NCI-H1930 (cell line): ENCODE data around the gene PAPPA.

ENCODE experiments used
- DNase-seq, 2 experiments: peaks; one replicate each; lab custom pipeline; 2025; lab: John Stamatoyannopoulos, UW

The PAPPA gene, protein sequence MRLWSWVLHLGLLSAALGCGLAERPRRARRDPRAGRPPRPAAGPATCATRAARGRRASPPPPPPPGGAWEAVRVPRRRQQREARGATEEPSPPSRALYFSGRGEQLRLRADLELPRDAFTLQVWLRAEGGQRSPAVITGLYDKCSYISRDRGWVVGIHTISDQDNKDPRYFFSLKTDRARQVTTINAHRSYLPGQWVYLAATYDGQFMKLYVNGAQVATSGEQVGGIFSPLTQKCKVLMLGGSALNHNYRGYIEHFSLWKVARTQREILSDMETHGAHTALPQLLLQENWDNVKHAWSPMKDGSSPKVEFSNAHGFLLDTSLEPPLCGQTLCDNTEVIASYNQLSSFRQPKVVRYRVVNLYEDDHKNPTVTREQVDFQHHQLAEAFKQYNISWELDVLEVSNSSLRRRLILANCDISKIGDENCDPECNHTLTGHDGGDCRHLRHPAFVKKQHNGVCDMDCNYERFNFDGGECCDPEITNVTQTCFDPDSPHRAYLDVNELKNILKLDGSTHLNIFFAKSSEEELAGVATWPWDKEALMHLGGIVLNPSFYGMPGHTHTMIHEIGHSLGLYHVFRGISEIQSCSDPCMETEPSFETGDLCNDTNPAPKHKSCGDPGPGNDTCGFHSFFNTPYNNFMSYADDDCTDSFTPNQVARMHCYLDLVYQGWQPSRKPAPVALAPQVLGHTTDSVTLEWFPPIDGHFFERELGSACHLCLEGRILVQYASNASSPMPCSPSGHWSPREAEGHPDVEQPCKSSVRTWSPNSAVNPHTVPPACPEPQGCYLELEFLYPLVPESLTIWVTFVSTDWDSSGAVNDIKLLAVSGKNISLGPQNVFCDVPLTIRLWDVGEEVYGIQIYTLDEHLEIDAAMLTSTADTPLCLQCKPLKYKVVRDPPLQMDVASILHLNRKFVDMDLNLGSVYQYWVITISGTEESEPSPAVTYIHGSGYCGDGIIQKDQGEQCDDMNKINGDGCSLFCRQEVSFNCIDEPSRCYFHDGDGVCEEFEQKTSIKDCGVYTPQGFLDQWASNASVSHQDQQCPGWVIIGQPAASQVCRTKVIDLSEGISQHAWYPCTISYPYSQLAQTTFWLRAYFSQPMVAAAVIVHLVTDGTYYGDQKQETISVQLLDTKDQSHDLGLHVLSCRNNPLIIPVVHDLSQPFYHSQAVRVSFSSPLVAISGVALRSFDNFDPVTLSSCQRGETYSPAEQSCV (N-terminal part only)

DNA sequence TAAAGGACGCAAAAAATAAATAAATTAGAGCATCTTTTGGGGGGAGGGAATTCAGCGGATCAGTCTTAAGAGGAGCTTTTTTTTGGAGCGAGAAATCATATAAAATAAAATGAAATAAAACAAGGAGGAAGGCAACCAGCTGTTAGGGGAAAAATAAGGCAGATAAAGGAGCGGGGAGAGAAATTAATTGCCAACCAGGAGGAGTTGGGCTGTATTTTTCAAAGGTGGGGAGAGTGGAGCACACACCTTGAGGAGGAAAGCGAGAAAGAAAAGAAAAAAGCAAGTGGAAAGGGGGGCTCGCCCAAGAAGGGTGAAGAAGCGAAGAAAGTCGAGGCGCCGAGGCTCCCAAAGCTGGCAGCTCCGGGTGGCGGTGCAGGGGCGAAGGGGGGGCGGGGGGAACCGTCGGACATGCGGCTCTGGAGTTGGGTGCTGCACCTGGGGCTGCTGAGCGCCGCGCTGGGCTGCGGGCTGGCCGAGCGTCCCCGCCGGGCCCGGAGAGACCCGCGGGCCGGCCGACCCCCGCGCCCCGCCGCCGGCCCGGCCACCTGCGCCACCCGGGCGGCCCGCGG is at the start of gene PAPPA:
Gene PAPPA, plus strand, starts transcription at position 27 of the 569 bp plus-strand sequence. Its CDS starts 382 bp downstream, at position 409.
- no peak for DNase-seq

DNA sequence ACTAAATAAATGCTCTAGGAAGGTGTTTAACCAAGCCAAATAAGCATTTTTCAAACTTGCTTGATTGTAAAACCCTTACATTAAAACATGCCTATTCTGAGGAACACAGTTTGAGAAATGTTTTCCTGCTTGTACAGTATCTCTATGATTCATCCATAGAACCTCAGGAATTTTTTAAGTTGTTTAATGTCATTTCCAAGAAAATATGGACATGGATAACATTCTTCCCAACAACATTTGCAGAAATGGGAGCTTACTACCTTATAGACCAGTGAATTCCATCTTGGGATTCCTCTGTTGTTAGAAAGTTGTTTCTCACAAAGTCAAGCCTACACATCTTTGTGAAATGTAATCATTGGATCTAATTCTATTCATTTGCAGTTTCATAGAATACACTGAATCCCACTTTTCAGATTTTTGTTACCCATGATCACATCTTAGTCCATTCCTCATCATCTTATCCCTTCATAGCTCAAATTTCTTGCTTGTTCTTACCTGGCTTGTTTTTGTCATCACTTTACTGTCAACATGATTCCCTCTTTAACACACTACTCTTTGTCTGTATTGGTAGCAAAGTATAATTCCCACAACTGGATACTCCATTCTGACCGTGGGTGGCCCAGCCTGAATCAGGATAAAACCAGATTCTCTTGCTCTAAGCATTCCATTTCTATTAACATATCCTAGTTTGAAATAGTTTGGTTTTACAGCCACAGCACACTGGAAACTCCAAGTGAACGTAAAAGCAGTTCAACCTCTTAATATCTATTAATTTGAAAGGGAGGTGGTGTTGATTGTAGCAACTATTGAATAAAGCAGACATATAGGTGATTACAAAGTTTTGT is 49.4 kb upstream of the PAPPA start:
- no peak for DNase-seq

DNA sequence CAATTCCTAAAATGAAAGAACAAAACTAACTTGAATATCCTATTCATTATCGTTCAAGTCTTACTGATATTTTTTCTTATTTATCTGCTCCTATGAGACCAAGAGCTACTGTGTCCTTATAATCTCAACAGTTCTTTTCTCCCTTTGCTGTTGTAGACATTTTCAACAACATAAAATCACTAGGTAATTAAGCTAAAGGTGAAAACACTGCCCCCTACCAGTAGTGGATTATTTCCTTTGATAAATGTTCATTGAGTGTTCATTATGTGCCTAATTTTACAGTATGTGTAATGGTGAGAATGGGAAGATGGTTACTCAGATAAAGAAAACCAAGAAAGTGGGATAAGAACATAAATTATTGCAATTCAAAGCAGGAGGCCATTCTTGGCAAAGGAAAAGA is 41.4 kb upstream of the PAPPA start:
- no peak for DNase-seq

DNA sequence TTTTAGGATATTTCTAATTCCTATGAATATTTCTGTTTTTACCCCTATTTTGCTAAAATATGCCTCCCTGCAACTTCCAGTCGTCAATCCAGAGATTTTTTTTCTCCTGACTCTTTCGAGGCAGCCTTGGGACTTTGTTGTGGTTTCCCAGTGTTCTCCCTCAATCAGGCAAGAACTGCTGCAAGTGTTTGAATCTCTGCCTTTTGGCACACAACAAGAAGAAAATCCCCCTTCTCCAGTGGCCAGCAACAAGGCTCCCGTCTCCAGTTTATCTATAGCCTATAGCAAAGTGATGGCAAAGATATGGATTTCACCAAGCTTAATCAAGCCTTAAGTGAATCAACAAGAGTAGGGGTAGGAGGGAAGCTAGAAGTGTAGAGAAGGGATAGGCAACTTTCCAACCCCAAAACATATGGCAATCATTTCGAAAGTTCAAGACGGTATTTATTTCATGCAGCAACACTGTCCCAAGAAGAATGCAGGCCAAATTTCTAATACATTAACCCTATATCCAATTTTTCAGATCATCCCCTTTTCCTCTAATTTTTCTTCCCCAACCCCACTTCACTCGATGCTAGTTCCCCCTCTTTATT is 37.7 kb upstream of the PAPPA start:
- DNase-seq: no peak

DNA sequence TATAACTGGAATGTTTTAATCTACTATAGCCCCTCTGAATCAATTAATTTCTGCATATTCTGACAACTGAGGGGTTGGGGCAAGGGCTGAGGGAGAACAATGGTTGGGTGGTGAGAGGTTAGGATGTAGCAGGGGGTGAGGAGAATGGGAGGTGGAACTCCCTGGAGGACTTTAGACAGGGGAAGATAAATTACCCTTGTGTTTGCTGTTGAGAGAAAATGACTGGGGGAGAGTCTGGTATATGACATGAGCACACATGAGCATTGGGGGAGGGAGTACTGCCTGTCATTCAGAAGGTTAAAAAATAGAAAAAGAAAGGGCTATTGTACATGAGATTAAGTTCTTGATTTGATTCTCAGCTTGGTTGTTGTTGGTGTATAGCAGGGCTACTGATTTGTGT is 37.2 kb upstream of the PAPPA start:
- DNase-seq: no peak

DNA sequence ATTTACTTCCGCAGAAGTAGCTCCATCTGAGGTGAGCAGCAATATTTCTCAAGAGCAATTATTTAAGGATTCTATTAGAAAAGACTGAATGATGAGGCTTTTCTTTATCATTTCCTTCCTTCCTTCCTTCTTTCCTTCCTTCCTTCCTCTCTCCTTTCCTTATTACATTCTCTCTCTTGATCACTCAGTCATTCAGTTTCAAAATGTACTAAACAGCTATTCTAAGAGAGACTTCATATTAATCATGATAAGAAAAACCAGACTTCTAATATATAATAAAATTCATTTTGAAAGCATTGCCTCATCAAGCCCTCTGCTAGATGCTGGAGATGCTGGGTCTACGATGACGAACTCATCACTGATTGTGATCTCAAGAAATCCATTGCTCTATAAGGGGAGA is 30.4 kb upstream of the PAPPA start:
- DNase-seq: no peak

DNA sequence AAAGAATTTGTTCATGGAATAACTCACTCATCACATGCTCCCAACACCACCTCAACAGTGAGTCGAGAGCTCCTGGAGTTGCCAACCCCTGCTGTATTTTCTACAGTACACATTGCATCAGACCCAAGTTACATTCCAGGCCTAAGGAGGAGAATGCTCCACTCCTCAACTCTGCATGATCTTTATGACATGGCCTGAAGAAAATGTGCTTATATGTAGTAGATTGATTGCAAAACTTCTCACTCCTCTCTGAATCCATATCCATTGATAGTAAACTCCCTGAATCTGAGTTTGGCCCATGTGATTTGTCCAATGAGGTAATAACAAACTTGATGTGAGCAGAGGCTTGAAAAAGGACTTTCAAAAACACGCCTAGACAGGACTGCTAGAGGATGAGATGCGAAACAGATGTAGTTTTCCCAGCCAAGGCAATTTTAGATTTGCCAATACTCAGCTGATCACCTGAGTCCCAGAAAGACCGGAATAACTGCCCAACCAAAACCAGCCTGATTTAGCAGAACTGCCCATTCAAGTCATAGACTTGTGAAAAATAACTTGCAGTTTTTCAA is 29.0 kb upstream of the PAPPA start:
- no peak for DNase-seq

DNA sequence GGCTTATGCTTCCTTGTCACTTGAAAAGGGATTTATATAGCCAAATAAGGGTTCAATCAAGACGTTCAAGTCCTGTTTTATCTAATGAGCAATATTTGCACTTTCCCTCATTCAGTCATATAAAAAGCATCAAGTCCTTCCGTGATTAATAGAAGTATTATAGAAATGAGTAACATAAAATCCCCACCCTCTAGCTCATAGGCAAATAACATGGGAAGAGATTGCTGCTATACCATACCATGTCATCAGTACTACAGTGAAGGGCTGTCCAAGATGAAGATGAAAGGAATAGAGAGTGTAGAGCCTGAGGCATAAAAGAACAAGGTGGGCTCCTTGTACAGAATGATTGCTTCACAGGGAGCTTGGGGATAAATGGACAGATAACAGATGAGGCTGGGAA is 20.4 kb upstream of the PAPPA start:
- no peak for DNase-seq

DNA sequence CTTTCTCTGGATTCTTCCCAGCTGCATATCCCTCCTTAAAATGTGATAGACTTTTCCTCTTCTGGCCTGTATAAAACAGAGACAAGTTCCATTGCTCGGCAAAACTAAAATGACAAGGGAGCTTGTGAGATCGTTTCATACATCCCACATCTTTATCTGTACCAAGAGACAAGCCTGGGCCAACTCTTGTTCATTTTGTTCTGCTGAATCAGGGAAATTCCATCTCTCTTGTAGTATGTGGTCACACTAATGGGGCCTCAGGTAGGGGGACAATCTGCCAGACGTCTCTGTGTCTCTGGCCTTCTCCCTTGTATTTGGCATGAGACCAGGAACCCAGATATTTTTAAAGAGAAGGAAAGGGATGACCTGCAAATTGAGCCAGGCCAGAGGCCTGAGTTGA is 18.6 kb upstream of the PAPPA start:
- no peak for DNase-seq

DNA sequence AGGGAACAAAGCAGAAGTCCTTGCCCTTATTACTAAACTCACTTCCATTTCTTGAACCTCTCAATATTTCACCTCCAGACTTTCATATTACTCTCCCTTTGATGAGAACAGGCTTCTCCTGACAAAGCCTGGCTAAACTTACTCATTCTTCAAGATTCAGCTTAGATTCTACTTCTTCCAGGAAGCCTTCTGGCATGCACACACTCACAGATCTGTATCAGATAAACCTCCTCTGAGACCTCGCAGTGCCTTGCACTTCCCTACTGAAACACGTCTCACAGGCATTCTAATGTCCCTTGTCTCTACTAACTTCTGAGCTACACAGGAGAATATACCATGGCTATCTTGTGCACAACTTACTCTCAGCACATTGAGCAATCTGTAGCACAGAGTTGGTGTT is 16.6 kb upstream of the PAPPA start:
- DNase-seq: no peak

DNA sequence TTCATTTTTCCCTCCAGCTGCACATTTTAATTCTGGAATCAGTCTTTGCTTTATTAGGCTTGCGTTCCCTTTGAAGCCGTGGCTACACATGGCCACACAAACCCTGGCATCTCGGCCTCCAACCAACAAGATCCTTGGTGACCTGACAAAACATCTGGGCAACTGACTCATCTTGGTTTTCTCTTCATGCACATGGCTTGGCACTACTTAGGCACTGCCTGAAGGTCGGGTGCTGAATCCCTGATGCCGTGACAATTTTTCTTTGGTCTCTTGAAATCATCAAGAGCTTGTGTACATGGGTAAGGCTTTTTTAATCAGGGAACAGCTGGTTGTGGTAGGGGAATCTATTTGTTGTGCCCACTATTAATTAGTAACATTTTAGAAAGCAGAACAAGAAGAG is 16.0 kb upstream of the PAPPA start:
- DNase-seq: no peak

DNA sequence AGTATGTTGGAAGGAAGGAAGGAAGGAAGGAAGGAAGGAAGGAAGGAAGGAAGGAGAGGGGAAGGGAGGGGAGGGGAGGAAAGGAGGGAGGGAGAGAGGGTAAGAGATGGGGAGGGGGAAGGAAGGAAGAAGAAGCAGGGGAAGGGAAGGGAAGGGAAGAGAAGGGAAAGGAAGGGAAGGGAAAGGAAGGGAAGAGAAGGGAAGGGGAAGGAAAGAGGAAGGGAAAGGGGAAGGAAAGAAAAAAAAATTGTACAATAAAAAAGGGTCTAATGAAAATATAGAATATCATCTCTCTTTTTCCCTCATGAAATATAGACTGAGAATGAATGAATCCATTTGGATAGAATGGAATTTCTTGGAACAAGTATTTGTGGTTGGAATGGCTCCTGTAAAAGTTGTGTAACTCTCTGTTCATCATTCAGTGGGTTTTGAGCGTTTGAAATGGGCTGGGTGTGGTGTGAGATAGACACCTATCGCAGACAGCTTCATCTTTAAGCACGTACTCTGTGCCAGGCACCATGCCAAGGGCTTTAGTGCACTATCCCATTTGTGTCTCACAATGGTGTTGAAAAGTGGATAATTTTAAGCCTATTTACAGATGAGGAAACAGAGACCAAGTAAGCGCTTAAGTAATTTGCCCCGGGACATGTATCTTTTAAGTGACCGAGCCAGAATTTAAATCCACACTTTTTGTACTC is 11.6 kb upstream of the PAPPA start:
- DNase-seq: no peak

DNA sequence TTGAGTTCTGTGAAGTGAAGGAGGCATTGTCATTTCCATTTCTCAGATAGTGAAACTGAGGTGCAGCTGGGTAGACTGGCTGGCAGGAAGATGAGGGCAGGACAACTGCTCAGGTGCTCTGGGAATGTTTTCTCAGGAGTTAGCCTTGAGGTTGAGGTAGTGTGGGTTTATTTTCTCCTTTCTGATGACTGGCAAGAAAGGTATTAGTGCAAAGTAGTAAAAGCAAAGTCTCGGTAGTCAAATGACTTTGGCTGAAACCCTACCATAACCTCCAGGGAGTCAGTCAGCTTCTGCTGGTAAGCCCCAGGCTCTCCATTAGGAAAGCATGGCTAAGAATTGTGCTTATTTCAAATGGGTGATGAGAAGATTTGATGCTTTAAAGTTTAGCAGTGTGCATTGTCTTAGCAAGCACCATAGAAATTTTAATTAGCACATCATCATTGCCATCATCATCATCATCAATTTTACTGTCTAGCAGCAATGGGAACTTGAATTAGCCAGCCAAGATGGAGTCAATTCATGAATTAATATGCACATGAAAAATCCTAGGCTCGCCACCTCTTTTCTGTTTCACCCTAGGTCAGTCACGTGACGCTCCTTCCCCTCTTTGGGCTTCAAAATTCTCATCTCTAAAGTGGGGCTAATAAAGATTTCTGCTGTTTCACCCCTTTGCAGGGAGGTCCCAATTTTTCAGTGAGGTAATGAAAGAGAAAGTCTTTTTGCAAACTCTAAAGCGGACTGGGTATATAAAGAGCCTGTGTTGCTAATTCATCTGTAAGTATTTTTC is 10.7 kb upstream of the PAPPA start:
- no peak for DNase-seq

DNA sequence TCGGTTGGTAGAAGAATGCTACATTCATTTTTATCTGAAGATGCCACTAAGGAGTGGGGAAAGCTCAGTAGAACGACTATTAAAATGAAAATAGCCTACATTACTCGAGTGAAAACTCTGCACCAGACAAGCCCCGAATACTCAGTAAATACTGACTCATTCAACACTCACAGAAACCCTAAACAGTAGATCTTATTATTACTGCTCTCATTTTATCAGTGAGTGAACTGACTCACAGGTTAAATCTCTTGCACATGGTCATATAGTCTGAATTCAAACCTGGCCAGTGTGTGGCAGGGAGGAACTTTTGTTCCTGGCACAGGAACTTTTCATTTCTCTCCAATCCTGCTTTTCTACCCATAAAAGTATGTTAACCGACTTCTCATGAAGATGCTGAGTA is 9.6 kb upstream of the PAPPA start:
- no peak for DNase-seq

DNA sequence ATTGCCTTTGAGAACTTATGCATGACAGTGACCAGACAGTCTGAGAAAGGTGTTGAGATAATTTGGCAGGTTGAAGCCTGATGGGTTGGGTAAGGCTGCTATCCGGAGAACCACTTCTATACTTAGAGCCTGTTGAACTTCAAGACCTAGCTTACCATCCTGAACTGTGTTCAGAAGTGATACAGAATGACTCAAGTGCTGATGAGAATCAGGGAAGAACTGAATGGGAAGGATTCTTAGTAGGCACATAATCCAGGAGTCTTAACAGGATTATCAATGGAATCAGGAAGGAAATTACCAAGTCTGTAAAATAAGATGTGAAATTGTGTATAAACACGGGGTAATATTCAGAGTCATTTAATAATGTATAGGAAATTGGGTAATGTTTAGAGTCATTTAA is 9.0 kb upstream of the PAPPA start:
- no peak for DNase-seq

DNA sequence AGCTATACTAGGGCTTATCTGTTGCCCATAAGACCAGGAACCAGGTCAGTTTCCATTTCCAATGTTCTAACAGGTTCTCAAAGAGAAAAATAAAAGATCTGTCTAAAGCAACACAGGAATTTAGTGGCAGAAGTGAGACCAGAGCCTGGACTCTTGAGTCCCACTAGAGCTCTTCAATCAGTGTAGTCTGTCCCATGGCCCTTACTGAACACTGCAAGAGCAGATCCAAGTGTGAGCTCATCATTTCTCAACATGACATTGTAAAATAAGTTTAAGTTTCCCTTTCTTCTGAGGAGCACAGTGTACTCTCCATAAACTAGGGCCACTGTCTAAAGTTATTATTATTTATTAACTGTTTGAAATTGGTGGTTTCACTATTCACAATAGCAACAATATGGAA is 8.6 kb upstream of the PAPPA start:
- DNase-seq: no peak

DNA sequence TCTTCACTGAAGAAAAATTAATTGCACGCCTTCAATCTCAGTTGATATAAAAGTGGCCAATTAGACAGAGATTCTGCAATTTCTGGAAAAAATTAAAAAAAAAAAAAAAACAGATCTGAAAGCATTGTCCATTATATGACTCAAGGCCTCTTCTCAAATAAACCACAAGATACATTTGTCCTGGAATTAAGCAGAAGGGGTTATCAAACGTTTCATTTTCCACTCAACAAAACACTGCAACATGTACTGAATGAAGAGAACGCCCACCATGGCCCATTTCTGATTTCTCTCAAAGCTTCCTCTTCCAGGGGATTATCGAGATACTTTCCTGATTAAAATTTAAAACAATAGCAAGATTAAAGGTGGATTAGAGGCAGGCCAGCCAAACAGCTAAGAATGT is 5.8 kb upstream of the PAPPA start:
- DNase-seq: no peak

DNA sequence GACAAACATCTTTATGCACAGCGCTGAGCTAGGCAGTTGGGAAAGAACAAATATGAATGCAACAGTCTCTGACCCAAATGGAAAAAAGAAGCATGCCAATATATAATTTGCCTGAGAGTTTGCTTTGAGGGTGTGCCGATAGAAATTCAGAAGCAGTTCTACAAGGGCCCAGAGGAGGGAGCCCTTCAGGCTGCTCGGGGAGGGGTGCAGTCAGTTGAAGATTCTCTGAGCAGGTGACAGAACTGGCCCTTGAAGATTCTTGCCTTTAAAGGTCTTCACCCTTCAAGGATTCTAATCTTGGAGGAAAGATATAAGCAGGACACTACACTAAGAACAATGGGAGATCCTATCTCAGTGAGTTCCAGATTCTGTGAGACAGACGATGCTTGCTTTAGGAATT is 3.7 kb upstream of the PAPPA start:
- no peak for DNase-seq

DNA sequence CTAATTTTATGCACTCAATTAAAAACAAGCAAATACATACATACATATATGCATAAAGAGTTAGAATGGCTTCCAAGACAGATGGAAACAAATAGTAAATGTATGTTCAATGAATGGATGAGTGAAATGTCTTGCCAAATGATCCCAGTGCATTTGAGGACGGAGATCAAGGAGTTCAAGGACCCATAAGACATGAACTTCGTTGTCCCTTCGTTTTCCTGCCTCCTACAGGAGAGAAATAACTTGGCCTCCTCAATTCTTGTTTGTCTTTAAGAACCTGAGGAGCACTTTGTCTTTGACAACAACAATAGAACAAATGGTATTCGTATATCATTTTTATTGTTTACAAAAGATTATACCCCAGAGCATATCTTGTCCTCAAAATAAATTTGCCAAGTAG is 2.4 kb upstream of the PAPPA start:
- no peak for DNase-seq
